HepG2 (cell line): ENCODE measurements around the gene GRAP. TPM values are rescaled to one million over a fixed set of nuclear protein-coding genes. Genes with fewer than 3 reads are reported as not detected.
A peak's percentile ranks its signal among the peaks of the same experiment; 100 is the strongest.

Source experiments
- ATAC-seq: fragments of 200-7000 bp; cut with Tn5 transposase; 3 replicates; pipeline ENCODE4 v1.9.1; 2020; ENCODE audit warnings: mild to moderate bottlenecking, moderate library complexity
- BruUV-seq: library from RNA; stranded (reverse); fragments of 400-500 nt; replicated peaks from 2 replicates; lab custom pipeline; 2021; lab: Mats Ljungman, UMichigan
- CTCF ChIA-PET: fragments of 300-600 bp; formaldehyde crosslinking; extraction: SDS; loops from one replicate; lab custom pipeline; 2021; ENCODE audit warnings: low total read pairs, inconsistent platforms, low intra/inter-chr PET ratio; lab: Yijun Ruan, JAX
- POLR2A ChIA-PET: fragments of 350-600 bp; sonication (Branson Sonifier 250); formaldehyde crosslinking; loops from one replicate; lab custom pipeline; 2020; ENCODE audit warnings: antibody characterized with exemption, inconsistent platforms; lab: Yijun Ruan, JAX
- DNase-seq: peaks from one replicate; pipeline ENCODE4 v3.0.0-alpha.2; 2015; ENCODE audit warnings: low spot score
- FAIRE-seq: peaks from 3 replicates; lab custom pipeline; 2011; peaks lifted over from hg19 to GRCh38; lab: Jason Lieb, UNC
- H2AFZ ChIP-seq: one replicate; pipeline ENCODE4 v1.6.1; 2011; ENCODE audit warnings: low read length, inconsistent platforms
- H3K27ac ChIP-seq: fragments of 300-600 bp; 3 replicates; pipeline ENCODE4 v1.8.0; 2011; ENCODE audit warnings: mixed run types, mild to moderate bottlenecking, mixed read lengths, low read length, inconsistent platforms; ENCODE audit not compliant: insufficient read depth; ENCODE audit errors: extremely low read length
- H3K27me3 ChIP-seq, 2 experiments: fragments of 200-600 bp in 1 of 2; 2 replicates in 1 of 2; 3 replicates in 1 of 2; pipeline versions ENCODE4 v1.6.0 to v1.8.0; 2011; ENCODE audit warnings: low read length in 2 of 2, mild to moderate bottlenecking in 2 of 2, moderate library complexity in 2 of 2, inconsistent platforms in 1 of 2; ENCODE audit not compliant: insufficient read depth in 2 of 2, control insufficient read depth in 1 of 2
- H3K36me3 ChIP-seq, 2 experiments: fragments of 200-600 bp in 1 of 2; replicated peaks in 1 of 2; 2 replicates in 1 of 2; 3 replicates in 1 of 2; pipeline versions ENCODE4 v1.5.1 to v1.8.0; 2011; ENCODE audit warnings: low read length in 2 of 2, inconsistent platforms in 1 of 2; ENCODE audit not compliant: insufficient read depth in 2 of 2, control insufficient read depth in 1 of 2
- H3K4me1 ChIP-seq: 2 replicates; pipeline ENCODE4 v1.5.1; 2012; ENCODE audit warnings: low read length, inconsistent platforms; ENCODE audit not compliant: insufficient read depth
- H3K4me2 ChIP-seq: 2 replicates; pipeline ENCODE4 v1.6.0; 2011; ENCODE audit warnings: low read depth, low read length, inconsistent platforms
- H3K4me3 ChIP-seq, 3 experiments: fragments of 200-600 bp in 1 of 3; sonication (generic), shearing (Covaris generic) in 1 of 3; replicated peaks in 1 of 3; 2 replicates each; pipeline ENCODE4 v1.5.1; 2011 to 2016; ENCODE audit warnings: low read length in 3 of 3, inconsistent platforms in 2 of 3, low read depth in 2 of 3, mild to moderate bottlenecking in 2 of 3, control low read depth in 1 of 3, mixed read lengths in 1 of 3; ENCODE audit not compliant: insufficient read depth in 1 of 3
- H3K79me2 ChIP-seq: one replicate; pipeline ENCODE4 v1.6.1; 2011; ENCODE audit warnings: low read length, inconsistent platforms; ENCODE audit not compliant: insufficient read depth
- H3K9ac ChIP-seq: 2 replicates; pipeline ENCODE4 v1.6.0; 2011; ENCODE audit warnings: mild to moderate bottlenecking, low read depth, low read length, inconsistent platforms; ENCODE audit not compliant: insufficient read depth
- H3K9me3 ChIP-seq: 2 replicates; pipeline ENCODE4 v1.5.1; 2012; ENCODE audit warnings: mild to moderate bottlenecking, low read length
- H4K20me1 ChIP-seq: 2 replicates; pipeline ENCODE4 v1.6.0; 2011; ENCODE audit warnings: inconsistent platforms, mild to moderate bottlenecking, low read length, moderate library complexity; ENCODE audit not compliant: insufficient read depth
- JDP2 ChIP-seq: sonication (generic); formaldehyde crosslinking; IDR thresholded peaks from 2 replicates; pipeline ENCODE4 v1.8.1; 2022; ENCODE audit warnings: missing genetic modification reagents, borderline replicate concordance
- NFIB ChIP-seq: sonication (generic); formaldehyde crosslinking; IDR thresholded peaks from 2 replicates; pipeline ENCODE4 v1.9.0; 2021; ENCODE audit warnings: missing genetic modification reagents, mild to moderate bottlenecking, borderline replicate concordance
- ZNF629 ChIP-seq: sonication (generic); formaldehyde crosslinking; conservative IDR thresholded peaks from 2 replicates; pipeline ENCODE4 v1.5.0; 2020; ENCODE audit warnings: missing genetic modification reagents
- ZSCAN20 ChIP-seq: sonication (generic); formaldehyde crosslinking; IDR thresholded peaks from 2 replicates; pipeline ENCODE4 v1.4.0; 2020; ENCODE audit warnings: missing genetic modification reagents, mild to moderate bottlenecking, borderline replicate concordance
- WGBS: methylation state at CpG from one replicate; pipeline ENCODE4 v1.1.6; 2017; ENCODE audit warnings: low lambda C conversion rate; 5-methylcytosine and 5-hydroxymethylcytosine counted together
- in situ Hi-C: cut with HindIII; loops from 2 replicates; pipeline ENCODE4 v1.10.0; 2017; ENCODE audit warnings: low pct_unique_long_range_greater_than_20kb; ENCODE audit not compliant: extremely low pct_ligation_motif_present
- intact Hi-C: fragments of 100-400 bp; cut with micrococcal nuclease; formaldehyde crosslinking; loops from one replicate; pipeline ENCODE4 v1.10.0; 2022; ENCODE audit not compliant: unreplicated experiment
- polyA plus RNA-seq, 8 experiments: library from polyadenylated mRNA; depleted of rRNA in 3 of 8; stranded (reverse) in 7 of 8; unstranded in 1 of 8; fragments of >200 nt; fragmentation: Illumina TruSeq in 4 of 8; extraction: Trizol in 4 of 8; gene quantifications; 2 replicates each; pipeline versions ENCODE4 v1.2.1 to v1.2.3, GENCODE V29; 2011 to 2016; ENCODE audit warnings: low read depth in 4 of 8, missing spikeins in 1 of 8, mixed read lengths in 1 of 8; ENCODE audit not compliant: insufficient read depth in 1 of 8
- total RNA-seq, 5 experiments: library from RNA; depleted of rRNA; stranded (reverse); fragments of >200 nt; fragmentation: Illumina TruSeq; extraction: Trizol; gene quantifications; 2 replicates each; pipeline ENCODE4 v1.2.3, GENCODE V29; 2016; ENCODE audit warnings: low read depth in 1 of 5

The GRAP gene
- total and polyA plus RNA-seq, 2 of the 13 experiments (the other 11 are each of a cell fraction or from before 2014, with no cell fraction given), result 0.77 to 1.7 TPM

- no peak overlapping the region for H2AFZ ChIP-seq
- no peaks in the 10 kb centered on the region for H3K36me3 ChIP-seq
- FAIRE-seq (no peak), DNase-seq (no peak), ATAC-seq (no peak)
- 54% methylated on average over 5 of the region's 9 CpGs for WGBS
- H3K9me3 ChIP-seq, result no peaks in the 10 kb centered on the region
- H3K27ac ChIP-seq, result no peak overlapping the region
- TF ChIP-seq ZSCAN20 (no peak), ZNF629 (CRISPR knock-in tag) (peak; percentile 89)
- peaks cover 2 to 9% of the 10 kb centered on the region in 2 experiments; a peak in 2 of 5 replicates for H3K27me3 ChIP-seq
- in situ Hi-C loops, result no loop called here
- no peak overlapping the region for H3K4me3 ChIP-seq
- intact Hi-C loops, result no loop called here
- H3K9ac ChIP-seq, result no peak overlapping the region
- no TSS peak for BruUV-seq
- ChIA-PET CTCF (no interaction called here), POLR2A (interaction anchor here (2.2 kb wide), 1 partner anchor 18 kb away, joined by 15 read pairs; the partner anchor contains the start of gene FAM83G)
- no peaks in the 10 kb centered on the region for H4K20me1 ChIP-seq
- H3K79me2 ChIP-seq, result no peaks in the 10 kb centered on the region
- H3K4me1 ChIP-seq, result peaks cover 31% of the 10 kb centered on the region
- no peak overlapping the region for H3K4me2 ChIP-seq
Observed at GRCh38 chr17:19023209-19023999, 23.4 kb downstream of the GRAP start.

- no peaks in the 10 kb centered on the region for H4K20me1 ChIP-seq
- no peaks in the 10 kb centered on the region for H3K36me3 ChIP-seq
- DNase-seq, result no peak
- peak; percentile 8; the same call in 1 of the 3 replicates for ATAC-seq
- no TSS peak for BruUV-seq
- H3K4me1 ChIP-seq, result peaks cover 33% of the 10 kb centered on the region
- no peak for FAIRE-seq
- intact Hi-C loops (no loop called here), in situ Hi-C loops (no loop called here)
- H3K4me3 ChIP-seq, result no peak overlapping the region
- no peak overlapping the region for H3K9ac ChIP-seq
- POLR2A ChIA-PET, result interaction anchor here (2.2 kb wide), 1 partner anchor 17 kb away, joined by 15 read pairs; the partner anchor contains the start of gene FAM83G
- no peaks in the 10 kb centered on the region for H3K9me3 ChIP-seq
- no peak overlapping the region for H3K27ac ChIP-seq
- 30% methylated on average over 2 of the region's 6 CpGs for WGBS
- H3K79me2 ChIP-seq, result no peaks in the 10 kb centered on the region
- peaks cover 3 to 15% of the 10 kb centered on the region in 2 experiments; a peak in 3 of 5 replicates for H3K27me3 ChIP-seq
- H2AFZ ChIP-seq, result no peak overlapping the region
- H3K4me2 ChIP-seq, result no peak overlapping the region
- TF ChIP-seq JDP2, result no peak
- TF ChIP-seq NFIB (CRISPR knock-in tag), result no peak
- CTCF ChIA-PET, result no interaction called here
Observed at GRCh38 chr17:19022747-19023146, 24.0 kb downstream of the GRAP start.
